Testis (tissue), 2 donors: ENCODE results near the gene RASSF8.

Experiments
- POLR2A ChIP-seq: fragments of 450-650 bp; IDR thresholded peaks from one replicate; pipeline ENCODE4 v1.6.1; 2017; ENCODE audit warnings: antibody characterized with exemption, mild to moderate bottlenecking, moderate library complexity
- TF ChIP-seq, protein P1 (sequence below), 3 experiments: fragments of 450-650 bp in 2 of 3; fragments of 200-600 bp in 1 of 3; sonication (generic) in 1 of 3; IDR thresholded peaks; one replicate each; pipeline ENCODE4 v1.5.1; 2016 to 2019; ENCODE audit warnings: antibody characterized with exemption in 3 of 3, mild to moderate bottlenecking in 2 of 3, moderate library complexity in 1 of 3

DNA sequence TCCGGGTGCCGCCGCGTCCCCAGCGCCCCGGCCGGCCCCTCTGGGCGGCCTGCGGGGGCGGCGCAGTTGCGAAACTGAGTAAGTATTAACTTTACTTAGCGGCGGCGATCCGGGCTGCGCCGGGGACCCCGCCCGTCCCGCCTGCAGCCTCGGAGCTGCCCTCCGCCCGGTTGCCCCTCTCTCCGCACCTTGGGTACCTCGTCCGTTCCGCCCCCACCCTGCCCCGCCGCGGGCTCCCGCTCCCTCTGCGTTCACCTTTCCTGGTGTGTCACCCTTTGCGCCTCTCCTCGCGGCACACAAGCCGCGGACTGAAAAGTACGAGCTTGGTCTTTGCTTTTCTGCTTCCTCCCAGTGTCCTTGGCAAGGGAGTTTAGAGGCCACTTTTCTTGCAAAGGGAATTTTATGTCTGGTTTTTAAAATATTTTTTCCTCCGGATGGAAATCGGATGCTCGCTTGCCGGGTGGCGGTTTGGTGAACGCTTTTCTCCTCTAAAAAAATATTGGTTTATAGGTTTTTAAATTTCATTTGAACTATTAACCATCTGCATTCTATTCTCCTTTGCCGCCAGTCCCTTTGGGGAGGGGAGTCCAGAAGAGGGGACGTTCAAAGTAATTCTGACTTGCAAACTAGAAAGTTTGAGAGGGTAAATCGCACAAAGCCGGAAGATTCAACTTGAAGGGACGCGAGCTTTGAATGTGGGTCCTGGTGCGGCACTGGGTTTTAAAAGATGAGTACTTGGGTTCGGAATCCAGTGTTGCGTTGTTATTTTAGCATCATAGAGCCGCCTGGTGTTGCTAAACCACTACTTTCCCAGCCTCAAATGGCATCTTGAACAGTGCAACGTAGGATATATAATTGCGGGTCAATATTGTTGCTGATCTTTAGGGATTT is 834 bp downstream of the RASSF8 start:
- TF ChIP-seq, protein P1, sequence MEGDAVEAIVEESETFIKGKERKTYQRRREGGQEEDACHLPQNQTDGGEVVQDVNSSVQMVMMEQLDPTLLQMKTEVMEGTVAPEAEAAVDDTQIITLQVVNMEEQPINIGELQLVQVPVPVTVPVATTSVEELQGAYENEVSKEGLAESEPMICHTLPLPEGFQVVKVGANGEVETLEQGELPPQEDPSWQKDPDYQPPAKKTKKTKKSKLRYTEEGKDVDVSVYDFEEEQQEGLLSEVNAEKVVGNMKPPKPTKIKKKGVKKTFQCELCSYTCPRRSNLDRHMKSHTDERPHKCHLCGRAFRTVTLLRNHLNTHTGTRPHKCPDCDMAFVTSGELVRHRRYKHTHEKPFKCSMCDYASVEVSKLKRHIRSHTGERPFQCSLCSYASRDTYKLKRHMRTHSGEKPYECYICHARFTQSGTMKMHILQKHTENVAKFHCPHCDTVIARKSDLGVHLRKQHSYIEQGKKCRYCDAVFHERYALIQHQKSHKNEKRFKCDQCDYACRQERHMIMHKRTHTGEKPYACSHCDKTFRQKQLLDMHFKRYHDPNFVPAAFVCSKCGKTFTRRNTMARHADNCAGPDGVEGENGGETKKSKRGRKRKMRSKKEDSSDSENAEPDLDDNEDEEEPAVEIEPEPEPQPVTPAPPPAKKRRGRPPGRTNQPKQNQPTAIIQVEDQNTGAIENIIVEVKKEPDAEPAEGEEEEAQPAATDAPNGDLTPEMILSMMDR (IDR thresholded peaks at IDR 0.05), result no peak
- TF ChIP-seq POLR2A, result no peak
